Neuron (in vitro differentiated cells): Measurements from ENCODE around the gene MRPL40.

ENCODE experiments used
- H2AFZ ChIP-seq: one replicate; pipeline ENCODE4 v1.6.1; 2013; ENCODE audit warnings: low read depth, mild to moderate bottlenecking, inconsistent platforms, low read length, moderate library complexity
- H3K27me3 ChIP-seq: one replicate; pipeline ENCODE4 v1.6.1; 2013; ENCODE audit warnings: low read length; ENCODE audit not compliant: insufficient read depth
- H3K36me3 ChIP-seq: one replicate; pipeline ENCODE4 v1.6.1; 2013; ENCODE audit warnings: low read length; ENCODE audit not compliant: insufficient read depth
- H3K4me1 ChIP-seq: one replicate; pipeline ENCODE4 v1.6.1; 2013; ENCODE audit warnings: low read length; ENCODE audit not compliant: insufficient read depth
- H3K4me3 ChIP-seq: 2 replicates; pipeline ENCODE4 v1.5.1; 2013; ENCODE audit warnings: mild to moderate bottlenecking, low read length, moderate library complexity
- H3K9me3 ChIP-seq: one replicate; pipeline ENCODE4 v1.6.1; 2013; ENCODE audit warnings: low read length

Gene MRPL40

DNA sequence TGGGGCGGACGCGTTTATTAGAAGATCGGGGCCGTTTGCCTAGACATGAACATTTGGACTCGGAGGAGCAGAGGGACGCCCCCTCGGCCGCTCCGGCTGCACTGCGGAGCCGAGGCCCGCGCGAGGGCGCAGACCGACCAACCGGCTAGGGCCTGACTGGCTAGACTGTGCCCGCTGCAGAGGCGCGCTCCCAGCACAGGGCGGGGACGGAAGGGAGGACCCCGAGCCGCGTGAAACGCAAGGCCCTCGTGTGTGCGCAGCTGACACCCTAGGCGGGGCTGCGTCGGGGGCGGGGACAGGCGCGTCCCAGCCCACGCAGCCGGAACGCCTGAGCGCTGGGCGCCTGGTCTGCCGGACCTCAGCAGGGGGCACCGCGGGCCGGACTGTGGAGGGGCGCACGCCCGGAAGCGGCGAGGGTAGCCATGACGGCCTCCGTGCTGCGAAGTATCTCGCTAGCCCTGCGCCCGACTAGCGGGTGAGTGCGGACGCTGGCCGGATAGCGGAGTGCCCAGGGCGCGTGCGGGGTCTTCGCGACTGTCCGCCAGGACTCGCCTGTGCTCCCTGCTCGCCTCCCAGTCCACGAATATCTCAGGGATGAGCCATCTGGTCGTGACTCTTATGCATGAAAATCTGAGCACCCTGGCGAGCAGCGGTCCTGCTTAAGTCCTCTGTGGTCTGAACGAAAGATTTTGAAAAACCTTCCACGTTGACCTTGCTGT lies at the start of gene MRPL40:
TSS of gene MRPL40 (plus strand) at position 413 of the 719 bp plus-strand sequence. CDS start at position 423, 10 bp downstream.
- Histone ChIP-seq H2AFZ (peak within 1 kb of the TSS; percentile 76), H3K9me3 (no peaks in the 10 kb centered on the region), H3K4me1 (peaks cover 20% of the 10 kb centered on the region)

DNA sequence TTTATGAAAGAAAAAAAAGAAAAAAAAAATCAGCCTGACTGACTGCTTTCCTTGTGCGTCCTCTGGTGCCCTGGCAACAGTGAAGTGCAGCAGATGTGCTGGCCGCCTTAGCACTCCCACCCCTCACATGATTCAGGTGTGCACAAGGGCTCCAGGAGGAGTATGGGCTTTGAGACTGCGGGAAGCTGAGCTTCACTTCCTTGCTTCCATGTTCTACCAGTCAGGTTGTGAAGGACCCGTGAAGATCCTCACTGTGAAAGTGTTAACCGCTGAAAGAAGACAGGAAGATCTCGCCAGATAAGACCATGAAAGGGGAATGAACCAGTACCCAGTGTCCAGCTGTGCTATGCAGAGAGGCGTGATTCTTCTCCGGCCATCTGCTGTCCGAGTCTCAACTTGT lies 49.1 kb upstream of the MRPL40 start:
- Histone ChIP-seq H3K9me3 (no peaks in the 10 kb centered on the region), H3K4me3 (no peak overlapping the region), H3K4me1 (no peaks in the 10 kb centered on the region), H3K27me3 (no peaks in the 10 kb centered on the region), H3K36me3 (peaks cover 72% of the 10 kb centered on the region), H2AFZ (no peak overlapping the region)

More for the DNA sequence above, at the start of gene MRPL40:
- Histone ChIP-seq H3K36me3 (peaks cover 24% of the 10 kb centered on the region), H3K4me3 (peak within 1 kb of the TSS; percentile 76), H3K27me3 (no peaks in the 10 kb centered on the region)

DNA sequence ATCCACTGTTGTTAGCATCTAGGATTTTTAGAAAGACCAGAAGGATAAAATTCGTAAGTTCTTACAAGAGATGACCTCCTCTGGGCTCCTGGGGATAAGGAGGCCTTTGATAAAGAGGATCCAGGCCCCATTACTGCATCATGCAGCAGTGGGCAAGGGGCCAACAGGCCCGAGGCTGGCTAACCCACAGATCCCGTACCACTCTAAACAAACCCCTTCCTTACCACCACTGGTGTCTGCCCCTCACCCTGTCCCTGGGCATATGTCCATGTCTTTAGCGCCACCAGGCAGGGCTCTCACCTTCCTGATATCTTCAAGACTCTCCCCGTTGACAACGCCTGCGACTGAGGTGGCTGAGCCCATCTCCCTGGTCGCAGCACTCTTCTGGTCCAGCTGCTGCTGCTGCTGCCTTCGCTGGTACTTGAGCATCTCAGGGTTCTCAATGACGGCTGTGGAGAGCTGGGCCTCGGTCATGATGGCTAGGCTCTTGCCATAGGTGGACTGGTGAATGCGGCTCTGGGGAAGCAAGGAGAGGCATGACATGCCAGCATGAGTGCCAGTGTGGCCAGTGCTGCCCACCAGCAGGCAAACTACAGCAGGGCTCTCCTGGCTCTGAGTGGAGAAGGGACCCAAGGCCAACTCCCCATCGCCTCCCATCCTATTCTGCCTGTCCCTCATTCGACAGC lies 47.0 kb upstream of the MRPL40 start:
- no peak overlapping the region for H2AFZ ChIP-seq
- H3K36me3 ChIP-seq, result peaks cover 89% of the 10 kb centered on the region
- H3K4me3 ChIP-seq, result no peak overlapping the region
- no peaks in the 10 kb centered on the region for H3K4me1 ChIP-seq
- H3K9me3 ChIP-seq, result no peaks in the 10 kb centered on the region
- no peaks in the 10 kb centered on the region for H3K27me3 ChIP-seq

DNA sequence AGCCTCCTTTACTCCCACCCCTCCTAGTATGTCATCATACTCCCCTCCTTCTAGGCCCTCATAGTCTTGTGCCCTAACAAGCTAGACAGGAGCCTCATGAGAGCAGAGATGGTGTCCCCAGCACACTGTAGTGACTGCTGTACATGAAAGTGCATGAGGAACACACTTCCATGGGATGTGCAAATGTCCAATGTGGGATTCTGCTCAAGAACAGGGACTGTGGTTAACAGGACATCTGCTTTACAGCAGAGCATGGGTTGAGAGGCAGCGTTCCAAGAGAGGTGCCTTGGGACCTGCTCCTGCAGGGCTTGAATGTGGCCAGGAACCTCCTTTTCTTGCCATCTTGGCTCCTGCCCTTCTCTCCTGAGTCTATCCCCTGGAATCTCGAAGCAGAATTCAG lies 46.1 kb upstream of the MRPL40 start:
- Histone ChIP-seq H2AFZ (no peak overlapping the region), H3K36me3 (peaks cover 91% of the 10 kb centered on the region), H3K4me3 (no peak overlapping the region), H3K4me1 (no peaks in the 10 kb centered on the region), H3K27me3 (no peaks in the 10 kb centered on the region), H3K9me3 (no peaks in the 10 kb centered on the region)

DNA sequence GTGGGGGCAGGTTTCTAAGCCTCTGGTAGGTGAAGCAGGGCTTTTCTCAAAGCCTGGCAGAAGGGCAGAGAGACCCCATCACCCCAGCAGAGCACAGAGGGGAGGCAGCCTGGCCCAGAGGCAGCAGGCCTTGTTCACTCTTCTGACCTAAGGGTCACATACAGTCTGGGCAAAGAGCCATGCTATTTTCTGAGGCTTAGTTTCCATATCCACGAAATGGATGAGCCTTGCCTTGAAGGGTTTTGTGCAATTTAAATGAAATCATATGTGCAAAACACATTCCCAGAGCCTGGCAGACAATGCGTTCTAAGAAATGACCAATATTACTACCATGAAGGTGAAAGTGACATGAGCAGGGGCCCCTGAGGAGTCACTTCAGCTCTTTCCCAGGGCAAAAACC lies 45.3 kb upstream of the MRPL40 start:
- no peaks in the 10 kb centered on the region for H3K27me3 ChIP-seq
- no peaks in the 10 kb centered on the region for H3K4me1 ChIP-seq
- H2AFZ ChIP-seq, result no peak overlapping the region
- peaks cover 88% of the 10 kb centered on the region for H3K36me3 ChIP-seq
- no peaks in the 10 kb centered on the region for H3K9me3 ChIP-seq
- H3K4me3 ChIP-seq, result no peak overlapping the region

DNA sequence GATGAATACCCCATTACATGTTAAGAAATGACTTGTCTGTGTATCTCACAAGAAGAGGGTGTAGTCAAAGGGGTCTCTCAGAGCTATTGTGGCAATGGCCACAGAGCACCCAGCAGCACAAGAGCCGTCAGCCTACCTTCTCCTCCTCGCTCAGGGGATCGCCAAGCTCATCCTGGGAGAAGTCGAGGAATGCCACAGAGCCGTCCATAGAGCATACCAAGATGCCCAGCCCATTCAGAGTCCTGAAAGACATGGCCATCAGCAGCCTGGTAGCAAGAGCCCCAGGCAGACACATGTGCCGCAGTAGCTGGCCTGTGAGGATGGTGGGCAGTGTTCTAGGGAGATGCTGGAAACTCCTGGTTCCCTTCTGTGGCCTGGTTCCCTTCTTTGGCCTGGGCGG lies 44.8 kb upstream of the MRPL40 start:
- Histone ChIP-seq H3K4me1 (no peaks in the 10 kb centered on the region), H3K27me3 (no peaks in the 10 kb centered on the region), H2AFZ (no peak overlapping the region), H3K4me3 (no peak overlapping the region), H3K9me3 (no peaks in the 10 kb centered on the region), H3K36me3 (peaks cover 88% of the 10 kb centered on the region)

DNA sequence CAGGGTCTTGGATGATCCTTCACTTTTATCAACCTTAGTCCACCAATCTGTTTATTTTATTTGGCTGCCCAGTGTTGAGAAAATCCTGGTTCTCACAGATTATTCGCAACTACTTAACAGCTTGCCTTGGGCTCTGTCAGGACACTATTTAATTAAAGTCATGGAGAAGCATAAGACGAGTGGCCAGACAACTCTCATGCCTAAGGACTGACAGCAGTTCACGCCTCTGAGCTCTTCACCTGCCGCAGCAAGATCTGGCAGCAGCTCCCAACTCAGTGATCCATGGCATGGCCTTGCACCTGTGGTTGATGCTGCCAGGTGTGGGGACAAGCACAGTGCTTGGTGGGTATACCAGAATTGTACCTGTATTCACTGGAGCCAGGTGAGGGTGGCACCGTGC lies 38.6 kb upstream of the MRPL40 start:
- Histone ChIP-seq H3K27me3 (no peaks in the 10 kb centered on the region), H3K4me3 (no peak overlapping the region), H3K4me1 (no peaks in the 10 kb centered on the region), H2AFZ (no peak overlapping the region), H3K36me3 (peaks cover 85% of the 10 kb centered on the region), H3K9me3 (no peaks in the 10 kb centered on the region)

DNA sequence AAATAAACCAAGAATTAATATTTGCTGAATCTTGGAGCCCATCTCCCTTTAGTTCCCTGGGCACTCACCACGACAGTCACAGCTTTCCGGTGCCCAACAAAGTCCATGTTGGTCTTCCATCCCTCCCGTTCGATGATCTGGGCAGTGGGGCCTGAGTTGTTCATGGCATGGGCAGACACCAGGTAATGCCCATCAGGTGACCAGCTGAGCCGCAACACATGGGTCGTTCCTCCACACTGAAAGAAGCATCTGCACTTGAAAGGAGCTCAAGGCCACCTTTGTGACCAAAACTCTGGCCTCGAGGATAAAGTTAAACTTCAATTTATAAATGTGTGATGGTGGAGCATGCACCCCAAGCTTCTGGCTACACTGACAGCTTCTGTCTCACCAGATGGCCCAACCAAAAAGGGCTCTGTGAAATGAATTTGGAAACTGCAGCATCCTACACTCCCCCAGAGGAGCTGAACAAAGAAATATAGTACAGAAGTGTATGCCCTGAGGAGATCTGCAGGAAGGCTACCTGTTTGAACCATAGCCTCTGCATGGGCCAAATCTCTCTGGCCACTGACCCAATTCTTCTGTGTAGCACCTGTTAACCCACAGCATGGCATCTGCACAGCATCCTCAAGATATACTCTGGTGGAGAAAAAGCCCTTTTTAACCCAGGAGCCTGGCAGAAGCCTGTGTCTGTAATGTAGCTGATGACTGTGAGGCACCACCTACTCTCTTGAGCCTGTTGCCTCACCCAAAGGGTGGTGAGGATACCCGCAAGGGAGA lies 37.9 kb upstream of the MRPL40 start:
- no peak overlapping the region for H2AFZ ChIP-seq
- H3K9me3 ChIP-seq, result no peaks in the 10 kb centered on the region
- peaks cover 84% of the 10 kb centered on the region for H3K36me3 ChIP-seq
- H3K4me1 ChIP-seq, result no peaks in the 10 kb centered on the region
- H3K4me3 ChIP-seq, result no peak overlapping the region
- no peaks in the 10 kb centered on the region for H3K27me3 ChIP-seq

DNA sequence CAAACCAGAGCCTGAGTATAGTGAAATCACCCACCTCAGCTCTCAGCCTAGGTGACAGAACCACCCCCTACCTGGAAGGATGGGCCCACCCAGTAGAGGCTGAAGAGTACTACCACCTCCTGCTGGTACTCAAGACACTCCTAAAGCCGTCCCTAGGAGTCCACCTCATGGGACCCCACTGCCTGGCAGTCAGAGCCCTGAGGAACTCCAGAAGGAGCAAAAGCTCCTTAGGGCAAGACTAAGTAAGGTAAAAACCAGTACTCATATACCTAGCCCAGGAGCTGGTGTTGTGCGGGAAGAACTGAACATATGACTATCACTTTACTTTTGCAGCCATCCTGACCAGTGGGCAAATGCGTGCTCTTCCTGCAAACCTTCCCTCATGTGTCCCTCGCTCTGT lies 37.1 kb upstream of the MRPL40 start:
- Histone ChIP-seq H3K36me3 (peaks cover 78% of the 10 kb centered on the region), H2AFZ (no peak overlapping the region), H3K27me3 (no peaks in the 10 kb centered on the region), H3K9me3 (no peaks in the 10 kb centered on the region), H3K4me3 (no peak overlapping the region), H3K4me1 (no peaks in the 10 kb centered on the region)

DNA sequence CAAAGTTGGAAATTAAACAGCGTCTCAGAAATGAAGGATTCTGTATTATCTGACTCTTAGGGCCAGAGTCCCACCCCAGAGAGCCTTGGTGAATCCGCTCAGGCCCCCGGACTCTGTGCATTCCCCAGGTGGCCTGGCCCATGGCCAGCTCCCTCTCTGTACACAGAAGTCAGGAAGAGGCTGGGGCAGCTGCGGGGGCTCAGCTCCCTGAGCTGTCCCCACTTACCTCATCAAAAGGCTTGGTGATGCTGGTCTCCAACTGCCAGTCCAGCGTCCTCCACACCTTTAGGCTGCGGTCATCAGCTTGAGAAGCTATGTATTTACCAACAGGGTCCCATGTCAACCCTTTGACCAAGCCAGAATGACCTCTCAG lies 35.8 kb upstream of the MRPL40 start:
- H3K4me3 ChIP-seq, result no peak overlapping the region
- H2AFZ ChIP-seq, result no peak overlapping the region
- H3K27me3 ChIP-seq, result no peaks in the 10 kb centered on the region
- H3K9me3 ChIP-seq, result no peaks in the 10 kb centered on the region
- H3K36me3 ChIP-seq, result peaks cover 78% of the 10 kb centered on the region
- H3K4me1 ChIP-seq, result no peaks in the 10 kb centered on the region

DNA sequence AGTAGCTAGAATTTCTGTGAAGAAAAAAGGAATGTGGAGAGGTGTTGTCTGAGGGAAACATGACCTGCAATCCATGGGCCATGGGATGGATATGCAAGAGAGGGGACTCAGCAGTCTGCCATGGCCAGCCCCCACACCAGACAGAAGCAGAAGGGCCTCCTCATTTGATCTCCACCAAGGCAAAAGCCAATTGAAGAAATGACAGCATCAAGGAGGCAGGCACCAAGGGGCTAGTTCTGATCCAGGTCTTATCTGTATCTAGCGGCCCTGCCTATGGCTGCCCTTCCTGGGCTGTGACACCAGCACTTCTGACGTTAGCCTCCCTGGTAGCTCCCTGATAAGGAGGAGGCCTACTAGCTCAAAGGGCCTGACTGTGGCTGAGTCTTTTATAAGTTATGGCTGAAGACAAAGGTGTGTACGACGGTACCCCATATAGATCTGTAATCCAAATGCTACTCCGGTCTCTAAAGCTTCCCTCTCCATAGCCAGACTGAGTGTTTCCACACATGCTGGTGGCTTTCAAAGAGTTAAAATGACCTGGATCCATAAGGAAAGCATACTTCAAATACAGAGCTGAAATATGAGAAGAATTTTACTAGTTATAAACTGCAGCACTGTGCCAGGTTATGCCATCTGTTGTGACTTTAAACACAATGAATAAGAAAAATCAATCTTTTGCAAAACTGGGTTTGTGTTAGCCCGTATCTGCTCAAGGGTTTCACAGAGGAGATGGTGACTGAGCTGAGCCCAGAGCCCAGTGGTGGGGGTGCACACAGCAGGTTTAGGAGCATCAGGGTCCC lies 35.2 kb upstream of the MRPL40 start:
- no peak overlapping the region for H3K4me3 ChIP-seq
- no peaks in the 10 kb centered on the region for H3K9me3 ChIP-seq
- H3K4me1 ChIP-seq, result no peaks in the 10 kb centered on the region
- peaks cover 78% of the 10 kb centered on the region for H3K36me3 ChIP-seq
- H2AFZ ChIP-seq, result no peak overlapping the region
- no peaks in the 10 kb centered on the region for H3K27me3 ChIP-seq

DNA sequence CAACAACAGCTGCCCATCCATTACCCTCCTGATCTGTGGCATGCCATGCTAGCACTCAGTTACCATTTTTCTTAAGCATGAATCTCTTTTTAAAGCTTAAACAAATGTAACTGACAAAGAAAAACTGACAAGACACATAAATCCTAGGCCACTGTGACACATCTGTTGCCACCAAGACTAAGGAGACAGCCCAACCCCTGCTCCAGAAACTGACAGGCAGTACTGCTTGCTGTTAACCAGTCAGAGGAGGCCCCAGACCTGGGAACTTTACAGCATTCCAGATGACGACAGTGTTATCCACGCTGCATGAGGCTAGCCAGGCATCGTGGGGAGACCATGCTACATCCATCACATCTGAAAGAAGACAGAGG lies 34.6 kb upstream of the MRPL40 start:
- no peaks in the 10 kb centered on the region for H3K4me1 ChIP-seq
- no peaks in the 10 kb centered on the region for H3K9me3 ChIP-seq
- peaks cover 76% of the 10 kb centered on the region for H3K36me3 ChIP-seq
- no peaks in the 10 kb centered on the region for H3K27me3 ChIP-seq
- H3K4me3 ChIP-seq, result no peak overlapping the region
- H2AFZ ChIP-seq, result no peak overlapping the region

DNA sequence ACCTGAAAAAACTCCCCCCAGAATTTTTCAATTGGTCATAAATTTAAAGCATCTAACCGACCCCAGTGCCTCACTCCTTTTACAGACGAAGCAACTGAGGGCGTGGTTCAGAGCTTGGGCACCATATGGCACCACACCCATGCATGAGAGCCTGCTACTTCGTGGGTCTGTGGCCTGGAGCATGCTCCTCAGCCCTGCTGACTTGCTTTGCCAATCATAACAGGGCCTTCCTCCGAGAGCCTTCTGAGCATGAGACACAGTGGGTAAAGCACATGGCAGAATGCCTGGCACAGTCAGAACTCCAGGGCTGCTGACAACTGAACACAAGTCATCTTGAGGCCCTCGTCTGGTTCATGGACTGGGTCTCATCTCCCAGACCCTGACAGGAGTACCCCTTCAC lies 34.1 kb upstream of the MRPL40 start:
- H2AFZ ChIP-seq, result no peak overlapping the region
- H3K27me3 ChIP-seq, result no peaks in the 10 kb centered on the region
- no peaks in the 10 kb centered on the region for H3K9me3 ChIP-seq
- peaks cover 74% of the 10 kb centered on the region for H3K36me3 ChIP-seq
- no peaks in the 10 kb centered on the region for H3K4me1 ChIP-seq
- H3K4me3 ChIP-seq, result no peak overlapping the region
